ENCODE data around the gene SMYD4.
A peak's percentile ranks its signal among the peaks of the same experiment; 100 is the strongest.
"Not testable (repeated sequence)": the region's sequence is repeated elsewhere in the genome, so short reads cannot be mapped to it uniquely, and the experiment has no call there.

The SMYD4 gene, protein sequence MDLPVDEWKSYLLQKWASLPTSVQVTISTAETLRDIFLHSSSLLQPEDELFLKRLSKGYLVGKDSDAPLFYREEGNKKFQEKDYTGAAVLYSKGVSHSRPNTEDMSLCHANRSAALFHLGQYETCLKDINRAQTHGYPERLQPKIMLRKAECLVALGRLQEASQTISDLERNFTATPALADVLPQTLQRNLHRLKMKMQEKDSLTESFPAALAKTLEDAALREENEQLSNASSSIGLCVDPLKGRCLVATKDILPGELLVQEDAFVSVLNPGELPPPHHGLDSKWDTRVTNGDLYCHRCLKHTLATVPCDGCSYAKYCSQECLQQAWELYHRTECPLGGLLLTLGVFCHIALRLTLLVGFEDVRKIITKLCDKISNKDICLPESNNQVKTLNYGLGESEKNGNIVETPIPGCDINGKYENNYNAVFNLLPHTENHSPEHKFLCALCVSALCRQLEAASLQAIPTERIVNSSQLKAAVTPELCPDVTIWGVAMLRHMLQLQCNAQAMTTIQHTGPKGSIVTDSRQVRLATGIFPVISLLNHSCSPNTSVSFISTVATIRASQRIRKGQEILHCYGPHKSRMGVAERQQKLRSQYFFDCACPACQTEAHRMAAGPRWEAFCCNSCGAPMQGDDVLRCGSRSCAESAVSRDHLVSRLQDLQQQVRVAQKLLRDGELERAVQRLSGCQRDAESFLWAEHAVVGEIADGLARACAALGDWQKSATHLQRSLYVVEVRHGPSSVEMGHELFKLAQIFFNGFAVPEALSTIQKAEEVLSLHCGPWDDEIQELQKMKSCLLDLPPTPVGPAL

DNA sequence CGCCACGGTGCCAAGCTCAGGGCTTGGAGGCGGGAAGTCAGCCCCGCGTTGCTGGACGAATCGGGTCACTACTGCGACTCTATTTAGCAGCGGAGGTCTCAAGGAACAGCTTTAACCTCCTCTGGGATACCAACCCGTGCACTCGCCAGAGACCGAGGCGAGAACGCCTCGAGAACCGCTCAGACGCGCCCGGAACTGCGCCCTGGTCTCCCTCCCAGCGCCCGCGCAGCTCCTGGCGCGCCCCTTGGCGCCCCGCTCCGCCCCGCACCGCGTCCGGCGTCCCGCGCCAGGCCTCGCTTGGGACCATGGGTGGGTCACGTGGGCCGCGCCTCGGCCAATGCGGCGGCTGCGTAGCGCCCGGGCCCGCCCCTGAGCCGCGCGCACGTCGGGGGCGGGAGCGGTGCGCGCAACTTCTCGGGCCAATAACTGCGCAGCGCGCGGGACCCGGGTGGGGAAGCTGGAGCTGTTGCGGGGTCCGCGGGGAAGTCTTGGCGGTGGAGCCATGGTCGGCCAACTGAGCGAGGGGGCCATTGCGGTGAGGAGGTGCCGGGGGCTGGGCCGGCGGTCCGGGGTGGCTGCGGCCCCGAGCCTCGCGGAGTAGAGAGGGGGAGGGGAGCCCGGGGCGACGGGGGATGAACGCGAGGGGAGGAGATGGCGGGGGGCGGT is at the start of gene SMYD4, which contains the start of gene RPA1:
TSS of gene SMYD4 (minus strand) at position 311 of the 666 bp plus-strand sequence. CDS start 1,908 bp downstream, outside the sequence.
TSS of gene RPA1 (plus strand) at position 414 of the 666 bp plus-strand sequence. CDS start at position 503, 89 bp downstream.
- DNase-seq, result peak; percentile 50 to 68

DNA sequence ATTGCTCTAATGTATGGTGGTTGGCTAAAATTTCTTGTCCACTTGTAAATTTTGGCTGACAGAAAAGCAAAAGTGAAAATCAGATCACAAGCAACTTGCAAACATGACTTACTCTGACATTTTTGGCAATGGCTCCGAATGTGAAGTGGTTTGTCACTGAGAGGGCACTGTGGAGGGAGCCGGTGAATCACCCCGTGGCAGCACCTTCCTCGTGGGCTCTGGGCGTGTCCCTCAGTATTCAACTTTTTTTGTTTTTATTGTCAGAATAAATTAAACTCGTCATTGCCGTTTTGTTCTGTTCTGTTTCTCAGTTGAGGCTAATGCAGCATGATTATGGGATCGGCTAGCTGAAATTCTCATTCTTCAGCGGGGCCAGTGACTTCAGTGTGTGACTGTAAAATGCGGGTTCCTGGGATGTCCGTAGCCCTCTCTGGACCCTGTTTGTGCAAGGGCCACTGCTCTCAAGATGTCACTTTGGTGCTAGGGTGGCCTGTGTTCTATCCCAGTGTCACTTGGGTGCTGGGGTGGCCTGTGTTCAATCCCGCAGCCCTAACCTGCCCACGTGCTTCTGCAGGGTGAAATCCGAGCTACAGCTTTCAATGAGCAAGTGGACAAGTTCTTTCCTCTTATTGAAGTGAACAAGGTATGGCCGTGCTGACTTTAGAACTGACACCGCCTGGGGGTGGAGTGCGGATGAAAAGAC is 48.9 kb upstream of the SMYD4 start:
- no peak for DNase-seq

DNA sequence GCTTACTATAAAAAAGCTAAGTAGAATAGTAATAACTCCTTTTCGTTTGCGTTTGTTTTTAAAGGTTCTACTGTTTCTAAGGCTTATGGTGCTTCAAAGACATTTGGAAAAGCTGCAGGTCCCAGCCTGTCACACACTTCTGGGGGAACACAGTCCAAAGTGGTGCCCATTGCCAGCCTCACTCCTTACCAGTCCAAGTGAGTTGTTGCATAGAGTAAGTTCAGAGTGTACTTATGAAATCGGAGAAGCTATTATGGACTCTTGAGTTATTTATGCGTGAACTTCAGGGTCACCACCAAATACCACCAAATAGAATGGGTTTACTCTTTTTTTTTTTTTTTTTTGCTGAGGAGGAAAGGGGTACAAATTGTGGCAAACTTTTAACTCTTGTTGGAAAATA is 45.9 kb upstream of the SMYD4 start:
- DNase-seq, result no peak

DNA sequence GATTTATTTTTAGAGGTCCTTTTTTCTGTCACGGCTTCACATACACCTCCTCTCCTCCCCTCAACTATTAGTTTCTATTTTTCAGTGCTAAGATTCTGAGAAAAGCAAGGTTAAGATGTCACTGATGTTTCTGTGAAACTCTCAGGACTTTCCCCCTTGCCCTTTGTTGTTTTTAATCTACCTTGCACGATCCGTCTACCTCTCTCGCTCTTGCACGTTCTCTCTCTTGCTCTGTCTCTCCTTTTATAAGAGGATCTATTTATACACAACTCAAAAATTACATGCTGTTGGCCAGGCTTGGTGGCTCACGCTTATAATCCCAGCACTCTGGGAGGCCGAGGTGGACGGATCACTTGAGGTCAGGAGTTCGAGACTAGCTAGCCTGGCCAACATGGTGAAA is 43.7 kb upstream of the SMYD4 start:
- DNase-seq, result no peak

DNA sequence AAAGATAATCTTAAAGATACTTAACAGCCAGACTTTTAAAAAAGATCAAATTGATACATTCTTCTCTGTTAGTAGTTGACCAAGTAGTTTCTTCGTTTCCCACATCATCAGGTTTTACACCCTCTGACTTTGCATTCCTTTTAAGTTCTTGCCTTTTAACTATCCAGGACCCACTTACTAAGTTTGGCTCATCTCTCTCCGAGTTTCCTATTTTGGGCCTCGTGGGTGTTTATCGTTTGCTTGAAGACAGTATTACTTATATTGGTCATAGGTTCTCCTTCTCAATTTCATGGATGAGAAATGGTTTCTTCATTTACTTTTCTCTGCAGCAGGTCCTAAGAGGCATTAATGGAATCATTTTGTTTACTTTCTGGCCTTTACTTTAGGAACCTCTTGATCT is 43.3 kb upstream of the SMYD4 start:
- no peak for DNase-seq

DNA sequence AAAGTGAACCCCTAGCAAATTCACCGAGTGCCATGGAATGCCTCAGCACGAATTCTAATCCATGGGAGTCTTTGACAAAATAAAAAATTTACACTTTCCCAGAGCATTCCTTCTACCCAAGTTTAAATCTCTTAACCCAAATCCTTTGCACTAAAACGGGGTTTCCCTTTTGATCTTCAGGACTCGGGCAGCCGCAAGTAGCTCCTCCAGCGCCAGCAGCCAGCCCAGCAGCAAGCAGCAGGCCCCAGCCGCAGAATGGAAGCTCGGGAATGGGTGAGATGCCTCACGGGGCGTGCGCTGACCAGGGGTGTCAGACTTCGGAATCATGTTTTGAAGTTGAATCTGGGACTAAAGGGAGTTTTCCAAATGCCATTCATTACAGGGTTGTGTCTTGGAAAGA is 42.6 kb upstream of the SMYD4 start:
- DNase-seq, result no peak

DNA sequence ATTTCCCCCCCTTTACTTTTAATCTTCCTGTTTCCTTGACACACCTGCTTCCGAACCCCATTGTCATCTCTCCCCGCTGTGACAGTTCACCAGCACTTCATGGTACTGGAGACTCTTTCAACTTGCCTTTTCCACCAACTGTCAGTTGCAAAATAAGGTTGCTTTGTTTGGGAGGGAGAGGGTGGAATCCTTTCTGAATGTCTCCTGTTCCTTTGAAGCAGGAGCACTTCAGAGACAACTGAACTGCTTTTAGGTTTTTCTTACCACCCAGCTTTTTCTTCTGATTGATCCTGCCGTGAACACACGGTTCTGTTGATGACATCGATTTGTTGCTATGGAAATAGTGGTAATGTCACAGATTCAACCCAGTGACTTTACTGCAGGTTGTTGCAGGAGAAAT is 42.1 kb upstream of the SMYD4 start:
- DNase-seq, result no peak

DNA sequence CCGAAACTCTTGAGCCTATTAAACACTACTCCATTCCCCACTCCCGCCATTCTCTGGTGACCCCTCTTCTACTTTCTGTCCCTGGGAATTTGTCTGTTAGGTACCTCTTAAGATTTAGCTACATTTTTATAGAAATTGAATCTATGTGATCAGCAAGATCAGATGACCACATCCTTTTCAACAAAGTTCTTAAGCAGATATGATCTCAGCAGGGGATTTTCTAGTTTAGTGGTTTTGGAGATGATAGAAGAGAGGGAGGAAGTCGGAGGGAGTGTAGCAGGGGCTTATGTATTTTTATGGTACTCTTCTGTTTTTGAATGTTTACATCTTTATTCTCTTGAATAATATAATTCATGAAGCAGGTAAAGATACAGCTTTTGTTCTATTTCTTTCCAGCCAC is 40.9 kb upstream of the SMYD4 start:
- DNase-seq, result no peak

DNA sequence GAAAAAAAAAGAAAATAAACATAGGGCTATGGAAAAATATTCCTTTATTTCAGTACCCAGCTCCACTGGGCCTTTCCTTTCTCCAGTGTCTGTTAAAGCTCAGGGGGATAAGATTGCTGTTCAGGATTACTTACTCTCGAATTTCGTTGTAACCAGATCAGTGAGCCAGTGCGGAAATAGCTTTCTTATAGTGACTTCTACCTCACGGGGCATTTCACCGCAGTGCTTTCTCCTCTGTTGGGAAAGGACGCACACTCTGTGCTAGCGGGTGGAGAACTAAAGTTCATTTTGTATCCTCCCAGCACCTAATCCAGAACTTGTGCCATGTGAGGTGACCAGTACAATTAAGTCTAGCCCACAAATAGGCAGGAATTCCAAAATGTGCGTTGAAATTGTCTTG is 38.4 kb upstream of the SMYD4 start:
- DNase-seq, result no peak

DNA sequence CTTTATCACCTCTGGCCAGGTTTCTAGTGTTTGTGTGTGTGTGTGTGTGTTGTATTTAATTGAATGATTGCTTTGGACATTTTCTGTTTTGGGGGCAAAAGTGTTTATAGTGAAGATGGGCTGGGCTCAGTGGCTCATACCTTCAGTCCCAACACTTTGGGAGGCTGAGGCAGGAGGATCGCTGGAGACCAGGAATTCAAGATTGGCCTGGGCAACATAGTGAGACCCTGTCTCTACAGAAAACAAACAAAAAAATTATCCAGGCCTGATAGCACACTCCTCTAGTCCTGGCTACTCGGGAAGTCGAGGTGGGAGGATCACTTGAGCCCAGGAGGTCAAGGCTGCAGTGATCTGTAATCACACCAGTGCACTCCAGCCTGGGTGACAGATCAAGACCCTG is 37.6 kb upstream of the SMYD4 start:
- no peak for DNase-seq

DNA sequence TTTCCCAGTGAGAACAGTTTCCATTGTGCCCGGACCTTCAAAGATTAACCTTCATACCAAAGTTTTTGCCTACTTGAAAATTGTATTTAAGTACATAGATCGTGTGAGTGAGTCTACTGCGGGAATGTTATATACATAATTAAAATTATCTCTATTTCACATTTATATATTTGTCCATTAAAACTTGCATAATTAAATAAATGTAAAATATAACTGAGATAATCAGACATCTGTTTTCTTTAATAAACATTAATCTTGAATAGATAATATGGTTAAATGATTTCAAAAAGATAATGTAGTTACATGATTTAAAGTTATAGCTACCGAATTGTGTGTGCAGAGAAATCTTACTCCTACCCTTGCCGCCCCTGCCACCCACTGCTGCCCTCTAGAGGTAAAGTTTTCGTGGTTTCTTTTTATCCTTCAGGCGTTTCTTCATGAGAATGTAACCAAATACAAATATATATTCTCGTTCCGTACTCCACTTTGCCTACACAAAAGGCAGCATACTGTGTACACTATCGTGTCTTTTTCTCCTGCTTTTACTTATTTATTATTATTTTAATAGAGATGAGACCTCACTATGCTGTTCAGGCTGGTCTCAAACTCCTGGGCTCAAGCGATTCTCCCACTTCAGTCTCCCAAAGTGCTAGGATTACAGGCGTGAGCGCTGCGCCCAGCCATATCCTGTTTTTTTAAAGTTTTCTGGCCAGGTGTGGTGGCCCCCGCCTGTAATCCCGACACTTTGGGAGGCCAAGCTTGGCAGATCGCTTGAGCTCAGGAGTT is 35.7 kb upstream of the SMYD4 start:
- peak in 1 of 2 experiments; percentile 34 for DNase-seq

DNA sequence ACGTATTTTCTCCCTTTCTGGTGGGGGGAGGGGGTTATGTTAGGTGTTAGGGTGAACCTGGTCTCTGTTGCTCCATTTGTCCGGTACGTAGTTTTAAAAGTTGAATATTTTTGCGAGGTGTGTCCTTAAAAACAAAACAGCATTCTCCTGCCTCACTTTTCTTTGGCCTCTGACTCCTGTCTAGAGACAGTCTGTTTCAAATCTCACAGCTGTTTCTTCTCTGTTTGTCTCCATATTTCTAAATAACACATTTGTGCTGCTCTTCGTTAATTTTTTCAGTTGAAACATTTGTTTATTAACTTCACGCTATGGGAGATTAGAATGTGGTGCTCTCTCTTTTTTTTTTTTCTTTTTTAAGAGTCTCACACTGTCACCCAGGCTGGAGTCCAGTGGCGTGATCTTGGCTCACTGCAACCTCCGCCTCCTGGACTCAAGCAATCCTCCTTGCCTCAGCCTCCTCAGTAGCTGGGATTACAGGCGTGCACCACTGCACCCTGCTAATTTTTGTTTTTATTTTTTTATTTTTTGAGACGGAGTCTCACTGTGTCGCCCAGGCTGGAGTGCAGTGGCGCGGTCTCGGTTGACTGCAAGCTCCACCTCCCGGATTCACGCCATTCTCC is 31.8 kb upstream of the SMYD4 start:
- no peak for DNase-seq

DNA sequence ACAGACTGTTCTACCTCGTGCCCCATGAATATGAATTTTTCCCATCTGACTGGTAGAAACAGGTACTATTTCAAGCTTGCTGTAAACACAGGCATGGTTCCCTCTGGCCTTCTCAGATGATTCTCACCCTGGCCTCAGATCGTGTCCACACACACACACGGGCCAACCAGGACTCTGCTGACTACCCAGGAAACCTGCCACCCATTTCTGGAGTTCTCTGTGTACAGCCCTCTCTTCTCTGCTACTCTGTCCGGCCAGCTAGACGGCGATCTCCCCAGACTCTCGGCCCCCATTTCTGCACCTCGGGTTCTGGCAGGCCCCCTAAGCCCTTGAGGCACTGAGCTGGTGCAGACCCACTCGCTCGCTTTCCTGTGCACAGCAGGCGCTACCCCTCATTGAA is 31.3 kb upstream of the SMYD4 start:
- DNase-seq, result no peak

DNA sequence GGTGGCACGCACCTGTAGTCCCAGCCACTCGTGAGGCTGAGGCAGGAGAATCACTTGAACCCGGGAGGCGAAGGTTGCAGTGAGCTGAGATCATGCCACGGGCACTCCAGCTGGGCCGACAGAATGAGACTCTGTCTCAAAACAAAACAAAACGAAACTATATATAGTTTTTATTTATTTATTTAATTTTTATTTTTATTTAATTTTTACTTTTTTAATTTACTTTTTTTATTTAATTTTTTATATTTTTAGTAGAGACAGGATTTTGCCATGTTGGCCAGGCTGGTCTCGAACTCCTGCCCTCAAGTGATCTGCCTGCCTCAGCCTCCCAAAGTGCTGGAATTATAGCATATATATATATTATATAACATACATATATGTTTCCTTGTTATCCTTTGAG is 26.8 kb upstream of the SMYD4 start:
- not testable (repeated sequence) for DNase-seq

DNA sequence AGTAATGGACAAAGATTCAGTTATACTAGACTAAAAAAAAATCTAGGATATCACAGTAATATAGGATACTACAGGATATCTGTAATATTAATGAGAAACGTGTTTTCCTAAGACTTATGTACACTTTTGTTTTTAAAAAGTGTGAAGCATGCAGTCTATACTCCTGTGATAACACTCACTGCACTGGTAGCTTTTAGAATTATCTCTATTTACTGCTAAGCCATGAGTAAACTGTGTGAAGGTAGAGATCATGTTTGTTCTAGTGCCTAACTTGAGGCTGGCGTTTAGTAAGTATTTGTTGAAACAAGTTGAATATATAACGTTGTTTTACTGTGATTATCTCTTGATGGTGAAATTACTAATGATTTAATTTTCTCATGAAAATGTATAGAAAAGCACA is 24.0 kb upstream of the SMYD4 start:
- no peak for DNase-seq

DNA sequence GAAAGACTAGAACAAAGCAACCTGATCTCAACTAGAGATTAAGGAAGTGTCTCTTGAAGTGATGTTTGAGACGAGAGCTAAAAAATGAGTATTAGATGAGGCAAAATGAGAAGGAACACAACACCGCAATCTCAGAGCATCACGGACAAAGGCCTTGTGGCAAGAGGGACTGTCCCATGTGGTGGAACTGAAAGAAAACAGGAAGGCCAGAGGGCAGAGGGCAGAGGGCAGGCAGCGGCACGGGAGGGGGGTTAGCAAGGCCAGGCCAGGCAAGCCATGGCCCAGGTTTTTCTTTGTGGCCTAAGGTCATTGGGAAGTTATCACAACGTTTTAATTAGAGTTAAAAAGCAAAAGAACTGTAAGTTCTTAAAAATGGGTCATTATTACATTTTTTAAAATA is 22.6 kb upstream of the SMYD4 start:
- DNase-seq, result no peak

DNA sequence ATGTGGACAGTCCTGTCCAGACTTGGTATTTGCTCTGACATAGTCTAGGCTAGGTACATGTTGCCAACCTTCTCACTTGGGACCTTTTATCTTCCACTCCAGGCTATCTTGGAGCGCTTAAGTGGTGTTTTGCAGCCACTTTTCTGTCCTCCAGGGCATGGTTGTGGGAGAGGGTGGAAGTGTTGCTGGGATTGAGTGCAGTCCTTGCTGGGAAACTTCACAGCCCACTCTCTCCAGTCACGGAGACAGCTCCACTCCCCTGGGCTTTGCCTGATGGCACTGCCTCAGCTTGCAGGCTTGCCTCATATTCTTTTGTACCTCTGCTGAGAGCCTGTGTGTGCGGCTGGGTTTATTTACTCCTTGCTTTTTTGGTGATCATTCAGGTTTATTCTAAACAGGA is 17.5 kb upstream of the SMYD4 start:
- DNase-seq, result no peak

DNA sequence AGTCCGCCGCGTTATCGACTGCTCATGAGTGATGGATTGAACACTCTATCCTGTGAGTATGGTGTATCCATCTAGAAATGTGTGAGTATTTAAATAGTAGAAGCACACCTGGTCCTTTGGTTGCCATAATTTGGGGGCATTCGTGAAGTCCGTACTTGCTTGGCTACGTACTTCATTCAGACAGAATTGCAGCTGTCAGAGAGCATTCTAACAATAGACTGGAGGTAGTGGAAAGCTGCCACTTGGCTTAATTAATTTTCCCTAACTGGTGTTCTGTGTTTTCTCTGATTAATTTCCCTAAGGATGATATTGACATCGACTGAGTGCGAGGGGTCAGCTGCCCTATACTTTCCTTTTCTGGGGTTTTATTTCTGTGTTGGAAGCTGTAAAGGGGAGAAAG is 14.2 kb upstream of the SMYD4 start:
- DNase-seq, result no peak

DNA sequence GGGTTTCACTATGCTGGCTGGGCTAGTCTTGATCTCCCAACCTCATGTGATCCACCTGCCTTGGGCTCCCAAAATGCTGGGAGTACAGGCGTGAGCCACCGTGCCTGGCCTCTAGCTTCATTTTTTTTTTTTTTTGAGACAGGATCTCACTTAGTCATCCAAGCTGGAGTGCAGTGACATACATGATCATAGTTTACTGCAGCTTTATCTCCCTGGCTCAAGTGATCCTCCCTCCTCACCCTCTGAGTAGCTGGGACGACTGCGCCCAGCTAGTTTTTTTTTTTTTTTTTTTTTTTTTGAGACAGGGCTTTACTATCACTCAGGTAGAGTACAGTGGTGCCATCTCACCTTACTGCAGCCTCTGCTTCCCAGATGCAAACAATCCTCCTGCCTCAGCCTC is 9.8 kb upstream of the SMYD4 start:
- DNase-seq, result no peak

DNA sequence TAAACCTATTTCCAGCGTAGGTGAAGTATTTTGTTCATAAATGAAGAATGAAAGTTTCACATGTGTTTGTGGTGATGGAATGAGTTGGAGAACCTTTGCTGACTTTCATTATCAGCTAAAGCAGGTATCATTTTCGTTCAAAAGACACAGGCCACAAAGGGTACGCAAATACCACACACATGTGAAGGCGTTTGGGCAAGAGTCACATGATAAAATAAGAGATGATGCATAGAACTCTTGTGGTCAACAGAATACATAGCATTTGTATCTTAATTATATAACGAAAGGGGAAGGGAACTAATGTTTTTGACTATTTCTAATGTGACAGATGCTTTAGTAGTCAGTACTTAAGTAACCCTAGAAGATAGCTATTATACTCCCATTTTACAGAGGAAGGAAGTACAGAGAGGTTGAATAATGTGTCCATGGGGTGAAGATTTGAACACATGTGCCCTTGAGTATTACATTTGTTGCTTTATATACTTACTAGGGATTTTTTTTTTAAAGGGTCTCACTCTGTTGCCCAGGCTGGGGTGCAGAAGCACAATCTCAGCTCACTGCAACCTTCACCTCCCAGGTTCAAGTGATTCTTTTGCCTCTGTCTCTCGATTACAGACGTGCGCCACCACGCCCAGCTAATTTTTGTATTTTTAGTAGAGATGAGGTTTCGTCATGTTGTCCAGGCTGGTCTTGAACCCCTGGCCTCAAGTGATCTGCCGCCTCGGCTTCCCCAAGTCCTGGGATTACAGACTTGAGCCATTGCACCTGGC is 4.9 kb upstream of the SMYD4 start:
- DNase-seq, result no peak

DNA sequence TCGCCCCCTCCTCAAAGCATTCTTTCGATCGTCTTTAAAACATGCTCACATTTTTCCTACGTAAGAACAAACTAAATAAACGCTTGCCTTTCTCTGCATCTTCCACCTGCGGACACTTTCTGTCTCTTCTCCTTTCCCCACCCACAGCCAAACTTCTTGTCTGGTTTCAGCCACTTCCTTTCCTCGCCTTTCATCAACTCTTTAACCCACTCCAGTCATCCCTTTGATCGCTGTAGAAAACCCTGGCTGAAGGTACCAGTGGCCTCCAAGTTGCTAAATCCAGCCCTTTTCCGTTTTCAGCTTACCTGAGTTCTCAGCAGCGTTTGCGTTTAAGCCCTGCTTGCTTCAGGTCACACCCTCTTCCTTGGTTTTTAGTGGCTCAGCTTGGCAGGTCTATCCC is 586 bp upstream of the SMYD4 start:
- DNase-seq, result peak in 1 of 2 experiments; percentile 29

All from SW 1271 (cell line).